ENCODE measurements around the gene MAMLD1.
A peak's percentile ranks its signal among the peaks of the same experiment; 100 is the strongest.

Gene MAMLD1

DNA sequence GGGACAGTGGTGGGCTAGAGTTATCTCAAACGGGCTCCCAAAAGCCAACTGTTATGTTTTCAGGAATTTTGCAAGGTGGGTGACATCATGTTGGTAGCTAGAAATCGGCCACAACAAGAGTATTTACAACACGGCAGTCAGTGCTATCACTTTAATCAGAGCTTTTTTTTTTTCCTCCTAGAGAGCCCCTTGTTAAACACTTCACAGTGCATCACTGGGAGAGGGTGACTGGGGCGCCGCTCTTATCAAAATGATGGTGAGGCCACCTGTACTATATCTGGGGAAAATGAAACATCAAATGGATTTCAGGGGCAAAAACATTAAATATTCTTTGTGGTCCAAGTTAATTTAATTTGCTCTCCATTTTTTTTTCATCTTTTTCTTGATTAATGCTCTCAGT, 44.9 kb downstream of the MAMLD1 start:
- no peak for DNase-seq (ENCODE audit: low read depth)

DNA sequence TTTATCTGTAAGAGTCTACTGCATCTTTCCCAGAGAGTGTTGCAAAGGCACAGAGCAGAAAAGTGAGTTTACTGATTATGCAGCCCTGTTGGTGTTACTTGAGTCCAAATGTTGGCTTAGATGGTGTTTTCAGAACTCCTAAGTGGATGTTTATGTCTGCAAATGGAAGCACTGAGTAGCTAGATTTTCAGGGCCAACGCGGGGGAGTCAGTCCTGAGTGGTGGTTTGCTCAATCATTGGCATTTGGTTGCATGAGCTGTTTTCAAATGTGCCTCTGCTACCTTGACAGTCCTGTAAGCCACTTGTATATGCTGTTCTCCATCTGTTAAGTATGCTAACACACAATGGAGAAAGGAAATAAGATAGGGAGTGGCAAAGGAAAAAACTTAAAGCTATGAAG, 45.4 kb downstream of the MAMLD1 start:
- no peak for DNase-seq (ENCODE audit: low read depth)

DNA sequence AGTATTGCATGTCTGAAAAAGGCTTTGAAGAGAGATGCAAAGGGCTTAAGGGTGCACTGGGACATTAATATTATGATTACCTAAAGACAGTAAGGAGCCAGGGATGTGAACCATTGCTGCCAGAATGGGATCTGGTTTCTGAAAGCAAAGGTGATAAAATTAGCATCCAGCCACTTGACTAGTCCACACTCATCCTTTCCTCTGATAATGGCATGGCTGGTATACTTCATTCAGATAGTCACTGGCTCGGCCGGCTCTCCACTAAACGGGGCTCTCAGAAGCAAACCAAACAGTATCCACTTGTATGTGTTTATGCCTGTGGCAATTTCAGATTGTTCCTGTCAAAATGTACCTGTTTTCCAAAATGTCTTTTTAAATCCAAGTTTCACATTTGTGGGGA, 46.4 kb downstream of the MAMLD1 start:
- no peak for DNase-seq (ENCODE audit: low read depth)

DNA sequence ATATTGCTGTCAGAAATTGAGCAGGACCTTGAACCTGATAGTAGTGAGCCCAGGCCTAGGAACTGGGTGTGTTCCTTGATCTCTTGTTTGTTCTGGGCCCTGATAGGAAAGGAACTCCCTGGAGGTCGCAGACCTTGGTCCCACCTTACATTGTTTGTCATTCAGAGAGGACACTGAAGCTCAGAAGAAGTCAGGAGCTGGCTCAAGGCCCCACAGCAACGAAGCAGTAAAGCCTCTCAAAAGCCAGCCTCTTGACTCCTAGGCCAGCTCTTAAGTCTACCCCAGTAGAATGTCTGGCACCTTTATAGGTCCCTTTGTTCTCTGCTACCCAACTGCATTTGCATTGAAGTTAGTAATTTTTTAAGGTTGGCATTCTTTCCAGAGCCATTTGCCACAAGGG, 46.8 kb downstream of the MAMLD1 start:
- no peak for DNase-seq (ENCODE audit: low read depth)

DNA sequence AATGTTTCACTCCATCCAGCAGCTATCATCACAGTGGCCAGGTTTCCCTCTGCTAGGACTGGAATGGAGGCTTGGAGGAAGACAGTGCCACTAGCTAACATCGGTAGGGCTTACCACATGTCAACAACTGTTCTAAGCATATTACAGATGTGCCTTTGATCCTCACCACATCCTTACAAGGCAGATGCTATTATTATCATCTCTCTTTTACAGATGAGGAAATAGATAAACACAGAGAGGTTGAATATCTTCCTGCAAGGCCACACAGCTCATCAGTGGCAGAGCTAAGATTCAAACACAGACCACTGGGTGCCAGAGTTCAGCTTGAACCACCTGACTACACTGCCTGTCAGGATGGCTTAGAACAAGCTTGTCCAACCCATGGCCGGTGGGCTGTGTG, 47.4 kb downstream of the MAMLD1 start:
- no peak for DNase-seq (ENCODE audit: low read depth)

DNA sequence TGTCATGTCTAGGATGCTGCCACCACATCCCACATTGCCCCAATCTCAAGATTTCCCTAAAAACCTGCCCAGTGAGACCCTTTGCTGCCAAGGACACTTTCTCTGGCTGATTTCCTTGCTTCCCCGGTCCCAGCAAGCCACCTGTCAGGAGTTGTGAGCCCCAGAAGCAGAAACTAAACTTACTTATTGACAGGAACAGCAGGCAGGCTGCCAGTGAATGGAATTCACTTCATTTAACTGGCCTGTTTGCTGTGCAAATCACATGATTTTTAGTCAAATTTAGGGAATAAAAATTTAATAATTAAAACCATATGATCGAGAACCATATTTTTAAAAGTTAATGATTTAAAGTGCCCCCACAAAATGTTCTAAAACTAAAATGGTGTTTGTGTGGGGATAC, 48.5 kb downstream of the MAMLD1 start:
- no peak for DNase-seq (ENCODE audit: low read depth)

DNA sequence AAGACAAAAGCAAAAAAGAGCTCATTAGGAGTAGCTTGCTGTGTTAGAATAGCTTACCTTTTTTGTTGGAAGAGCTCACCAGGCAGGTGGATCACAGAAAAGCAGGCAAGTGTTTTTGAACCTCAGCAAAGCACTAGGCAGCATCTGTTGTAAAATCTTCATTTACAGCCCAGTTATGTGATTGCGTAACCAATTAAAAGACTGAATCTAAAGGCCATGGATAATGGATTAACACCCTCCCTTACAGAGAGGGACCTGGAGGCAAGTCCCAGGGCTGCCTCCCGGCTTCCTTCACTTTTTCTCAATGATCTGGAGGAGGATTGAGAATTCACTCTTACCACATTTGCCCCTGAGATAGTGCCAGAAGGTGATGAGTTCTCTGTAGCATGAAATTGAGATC, 51.1 kb downstream of the MAMLD1 start:
- DNase-seq (ENCODE audit: low read depth), result no peak

DNA sequence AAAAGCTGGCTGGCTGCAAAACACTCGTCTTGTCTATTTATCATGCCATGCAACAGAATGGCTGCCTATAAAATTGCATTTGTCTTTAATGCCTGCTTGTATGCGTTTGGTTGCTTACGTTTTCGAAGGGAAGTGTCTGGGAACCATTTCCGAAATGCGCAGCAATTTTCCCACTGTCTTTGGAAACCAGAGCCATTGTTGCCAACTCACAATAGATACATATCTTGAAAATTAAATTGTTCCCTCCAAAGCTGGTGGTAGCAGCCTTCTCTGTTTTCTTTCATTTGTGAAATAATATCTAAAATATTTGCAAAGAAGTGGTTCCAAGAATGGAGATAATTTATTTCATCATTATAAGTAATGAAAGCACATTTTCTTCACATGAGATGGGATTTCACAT, 53.4 kb downstream of the MAMLD1 start:
- no peak for DNase-seq (ENCODE audit: low read depth)

DNA sequence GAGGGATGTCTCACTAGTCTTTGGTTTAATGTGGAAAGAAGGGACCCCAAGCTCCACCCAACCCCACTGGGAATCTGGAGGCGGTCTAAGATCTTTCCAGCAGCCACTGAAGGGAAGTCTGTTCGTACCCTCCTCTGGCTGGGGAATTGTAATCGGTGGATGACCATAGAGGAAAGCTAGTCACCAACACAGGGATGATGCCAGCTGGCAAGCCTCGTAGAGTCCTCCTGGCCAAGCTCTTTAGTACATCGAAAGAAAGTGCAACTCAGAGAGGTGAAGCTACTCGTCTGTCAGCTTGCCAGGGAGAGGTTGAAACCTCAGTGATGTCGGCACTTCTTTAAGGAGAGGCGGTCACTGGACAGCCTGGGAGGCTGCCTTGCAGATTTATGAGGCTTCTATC, 58.7 kb downstream of the MAMLD1 start:
- no peak for DNase-seq (ENCODE audit: low read depth)

DNA sequence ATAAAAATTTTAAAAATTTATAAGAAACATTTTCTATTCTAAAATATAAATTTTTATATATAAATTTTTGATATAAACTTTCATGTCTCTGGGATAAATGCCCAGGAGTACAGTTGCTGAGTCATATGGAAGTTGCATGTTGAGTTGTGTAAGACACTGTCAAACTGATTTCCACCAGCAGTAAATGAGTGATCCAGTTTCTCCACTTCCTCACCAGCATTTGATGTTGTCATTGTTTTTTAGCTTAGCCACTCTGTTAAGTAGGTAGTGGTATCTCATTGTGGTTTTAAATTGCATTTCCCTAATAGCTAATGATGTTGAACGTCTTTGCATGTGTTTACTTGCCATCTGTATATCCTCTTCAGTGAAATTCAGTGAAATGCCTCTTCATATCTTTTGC, 66.5 kb downstream of the MAMLD1 start:
- peak; percentile 29 for DNase-seq (ENCODE audit: low read depth)

DNA sequence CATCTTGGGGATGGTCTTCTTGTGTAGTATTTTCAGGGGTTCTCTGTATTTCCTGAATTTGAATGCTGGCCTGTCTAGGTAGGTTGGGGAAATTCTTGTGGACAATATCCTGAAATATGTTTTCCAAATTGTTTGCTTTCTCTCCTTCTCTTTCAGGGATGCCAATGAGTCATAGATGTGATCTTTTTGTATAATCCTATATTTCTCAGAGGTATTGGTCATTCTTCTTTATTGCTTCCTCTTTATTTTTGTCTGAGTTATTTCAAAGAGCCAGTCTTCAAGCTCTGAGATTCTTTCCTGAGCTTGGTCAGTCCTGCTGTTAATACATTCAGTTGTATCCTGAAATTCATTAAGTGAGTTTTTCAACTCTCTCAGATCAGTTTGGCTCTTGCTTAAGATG, 73.1 kb downstream of the MAMLD1 start:
- no peak for DNase-seq (ENCODE audit: low read depth)

DNA sequence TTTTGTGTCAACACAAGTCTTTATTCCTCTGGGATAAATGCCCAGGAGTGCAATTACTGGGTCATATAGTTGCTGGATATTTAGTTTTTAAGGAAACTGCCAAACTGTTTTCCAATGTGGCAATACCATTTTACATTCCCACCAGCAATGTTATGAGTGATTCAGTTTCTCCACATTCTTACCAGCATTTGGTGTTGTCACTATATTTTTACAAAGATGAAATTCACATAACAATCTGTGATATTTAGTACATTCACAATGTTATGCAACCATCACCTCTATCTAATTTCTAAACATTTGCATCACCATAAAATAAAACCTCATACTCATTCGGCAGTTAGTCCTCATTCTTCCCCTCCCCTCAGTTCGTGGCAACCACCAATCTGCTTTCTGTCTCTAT, 75.0 kb downstream of the MAMLD1 start:
- no peak for DNase-seq (ENCODE audit: low read depth)

DNA sequence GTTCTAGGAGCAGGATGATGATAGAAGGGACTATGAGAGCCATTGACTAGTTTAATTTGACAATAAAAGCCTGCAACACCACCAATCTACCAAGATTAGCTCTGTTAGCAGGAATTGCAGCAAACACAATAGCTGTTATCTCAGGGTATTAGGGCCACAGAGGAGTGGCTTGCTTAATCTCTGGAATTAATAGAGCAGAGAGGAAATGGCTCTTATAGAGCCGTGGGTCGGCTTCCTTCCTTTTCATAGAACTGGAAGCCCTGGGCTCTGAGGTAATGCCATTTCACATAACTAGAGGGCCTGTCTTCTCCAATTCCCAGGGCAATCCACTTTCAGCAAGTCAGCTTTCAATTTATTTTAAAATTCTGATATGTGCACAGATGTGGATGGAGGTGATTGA, 83.0 kb downstream of the MAMLD1 start:
- no peak for DNase-seq (ENCODE audit: low read depth)

DNA sequence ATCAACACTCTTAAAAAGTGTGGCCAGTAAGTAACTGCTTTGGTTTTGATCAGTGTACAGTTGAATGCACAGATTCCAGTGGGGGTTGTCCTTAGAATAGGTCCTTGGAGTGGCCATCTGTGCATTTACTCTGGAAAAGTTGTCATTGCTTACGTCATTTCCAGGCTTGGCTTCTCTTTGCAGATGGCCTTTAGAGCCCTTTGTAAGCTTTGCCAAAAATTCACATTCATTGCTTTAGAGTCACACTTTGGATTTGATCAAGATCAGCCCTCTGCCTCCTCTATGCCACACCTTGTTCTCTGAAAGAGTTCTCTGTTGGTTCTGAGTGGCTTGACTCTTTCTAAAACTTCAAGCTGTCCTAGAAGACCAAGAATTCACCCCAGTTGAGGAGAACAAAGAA, 83.9 kb downstream of the MAMLD1 start:
- no peak for DNase-seq (ENCODE audit: low read depth)

DNA sequence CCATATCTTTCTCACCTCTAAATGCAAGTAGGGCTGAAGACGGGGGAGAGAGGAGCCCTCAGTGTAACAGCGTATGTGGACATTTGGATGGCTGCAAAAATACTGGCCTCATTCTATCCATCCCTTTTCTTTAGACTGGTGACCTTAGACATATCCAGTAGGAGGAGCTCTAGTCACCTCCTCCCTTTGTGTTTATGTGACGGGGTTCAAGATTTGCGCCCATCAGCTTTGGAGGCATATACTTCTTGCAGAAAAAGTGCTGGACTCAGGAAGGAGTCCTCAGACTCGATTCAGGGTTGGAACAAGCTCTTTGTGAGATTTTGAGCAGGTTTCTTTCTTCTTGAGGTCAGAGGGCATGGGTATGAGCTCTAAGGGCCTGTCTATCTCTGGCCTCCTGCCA, 86.2 kb downstream of the MAMLD1 start:
- DNase-seq (ENCODE audit: low read depth), result no peak

DNA sequence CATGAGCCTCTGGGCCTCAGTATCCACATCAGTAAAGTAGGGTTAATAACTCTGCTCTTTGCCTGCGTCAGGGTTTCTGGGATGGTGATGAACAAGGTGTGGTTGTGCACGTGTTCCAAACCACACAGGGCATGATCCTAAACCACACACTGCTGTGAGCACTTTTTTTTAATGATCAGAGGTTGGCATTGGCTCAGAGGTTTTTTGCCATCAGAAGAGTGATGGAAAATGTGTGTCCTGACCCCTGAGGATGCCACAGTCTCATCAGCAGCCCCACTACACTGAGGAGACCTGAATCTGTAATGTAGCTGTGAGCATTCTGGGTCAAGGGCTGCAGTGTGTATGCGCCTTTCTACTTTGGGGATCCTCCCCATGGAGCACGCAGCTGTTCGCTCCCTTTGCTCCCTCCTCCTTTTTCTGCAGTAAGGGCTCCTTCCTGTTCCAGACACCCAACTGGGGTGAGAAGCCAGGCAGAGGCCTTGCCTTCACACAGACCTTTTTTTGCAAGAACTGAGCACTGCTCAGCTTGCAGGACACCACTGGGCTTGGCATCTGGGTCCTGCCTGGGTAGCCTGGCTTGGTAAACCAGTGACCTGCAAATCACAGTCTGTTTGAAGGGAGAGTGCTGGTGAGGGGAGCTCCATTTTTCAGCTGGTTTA, 87.5 kb downstream of the MAMLD1 start:
- DNase-seq (ENCODE audit: low read depth), result no peak

DNA sequence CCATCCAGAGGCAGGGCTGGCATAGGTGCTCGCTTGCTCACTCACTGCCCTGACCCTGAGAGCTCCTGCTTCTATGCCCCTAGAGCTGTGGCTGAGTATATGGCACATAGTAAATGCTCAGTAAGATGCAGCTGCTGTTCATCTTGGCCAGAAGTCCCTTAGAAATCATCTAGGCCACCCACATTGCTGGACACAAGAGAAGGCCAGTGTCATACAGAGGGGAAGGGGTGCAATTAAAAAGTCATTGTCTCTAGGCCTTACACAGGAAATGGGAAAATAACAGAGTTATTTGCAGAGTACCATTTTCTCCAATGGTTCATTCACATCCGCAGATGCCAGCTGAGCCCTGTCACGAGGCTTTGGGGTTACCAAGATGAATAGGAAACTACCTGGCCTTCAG, 88.8 kb downstream of the MAMLD1 start:
- no peak for DNase-seq (ENCODE audit: low read depth)

DNA sequence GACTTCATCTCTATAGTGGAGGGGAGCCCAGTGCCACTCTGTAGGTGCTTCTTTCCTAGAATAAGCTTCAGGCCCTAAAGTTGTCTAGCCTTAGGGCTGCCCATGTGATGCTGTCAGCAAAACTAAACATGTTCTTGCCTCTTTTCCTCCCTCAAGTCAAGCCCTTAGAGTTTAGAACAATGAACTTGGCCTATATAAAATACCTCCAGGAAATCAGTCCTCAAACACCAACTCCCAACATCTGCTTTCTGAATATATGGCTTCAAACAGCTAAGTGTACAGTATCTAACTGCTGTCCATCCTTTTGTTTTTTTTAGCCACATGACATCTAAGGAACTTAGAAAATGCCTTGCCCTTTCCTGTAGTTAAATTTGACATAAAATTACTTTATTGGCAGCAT, 91.0 kb downstream of the MAMLD1 start:
- DNase-seq (ENCODE audit: low read depth), result no peak

DNA sequence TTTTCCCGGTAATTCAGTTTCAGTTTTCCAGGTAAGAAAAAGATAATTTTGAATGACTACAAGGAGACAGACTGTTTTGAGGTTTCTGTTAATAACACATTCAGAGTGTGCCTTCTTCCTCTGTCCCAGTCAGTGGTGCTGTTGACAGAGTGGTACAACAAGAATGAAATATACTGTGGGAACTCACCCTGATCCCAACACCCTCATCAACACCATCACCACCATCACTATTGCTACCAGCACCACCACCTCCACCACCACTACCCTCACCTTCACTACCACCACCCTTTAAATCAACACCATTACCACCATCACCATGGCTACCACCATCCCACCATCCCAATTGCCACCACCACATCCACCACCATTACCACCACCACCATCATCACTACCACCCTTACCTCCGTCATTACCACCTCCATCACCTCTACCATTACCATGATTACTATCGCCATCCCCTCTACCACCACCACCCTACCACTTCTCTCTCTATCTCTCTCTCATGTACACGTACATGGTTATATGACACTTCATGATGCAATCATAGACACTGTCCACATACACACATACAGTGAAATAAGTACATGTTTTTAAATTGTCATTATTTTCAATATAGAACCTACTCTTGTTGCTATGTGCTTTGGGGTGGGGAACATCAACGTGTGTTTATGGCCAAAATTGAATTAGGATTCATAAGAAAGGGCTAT, 91.5 kb downstream of the MAMLD1 start:
- DNase-seq (ENCODE audit: low read depth), result no peak

DNA sequence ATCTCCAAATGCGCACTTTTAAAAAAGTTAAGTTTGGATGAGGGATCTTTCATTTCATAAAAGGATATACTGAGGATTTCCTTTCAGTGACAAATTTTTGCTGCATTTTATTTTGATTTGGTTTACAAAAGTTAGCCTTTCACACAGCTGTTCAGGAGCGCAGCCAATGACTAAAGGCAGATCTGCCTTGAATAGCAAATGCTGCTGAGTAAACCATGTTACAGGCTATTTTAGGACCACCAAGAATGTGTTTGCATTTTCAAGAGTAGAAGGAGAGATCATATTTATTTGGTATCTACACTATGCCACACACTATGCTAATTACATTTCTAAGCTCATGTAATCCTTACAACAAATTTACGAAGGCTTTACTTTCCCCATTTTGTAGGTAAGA, 92.1 kb downstream of the MAMLD1 start:
- DNase-seq (ENCODE audit: low read depth), result no peak

DNA sequence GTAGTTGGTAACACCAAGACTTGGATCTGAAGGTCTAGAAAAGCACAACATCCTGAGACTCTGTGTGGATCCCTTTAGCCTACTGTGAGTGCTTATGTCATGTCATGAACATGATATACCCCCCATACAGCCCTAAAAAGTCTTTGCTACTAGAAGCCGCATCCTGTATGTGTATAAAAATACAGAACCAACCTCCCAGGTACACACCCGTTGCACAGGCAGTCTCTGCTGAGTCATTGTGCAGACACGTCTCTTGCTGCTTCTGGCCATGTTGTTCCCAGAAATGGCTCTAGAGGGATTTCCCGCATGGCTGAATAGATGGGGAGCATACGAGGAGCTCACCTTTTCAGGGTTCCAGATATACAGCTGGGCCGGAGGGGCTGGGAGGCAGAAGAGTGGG, 93.3 kb downstream of the MAMLD1 start:
- DNase-seq (ENCODE audit: low read depth), result no peak

DNA sequence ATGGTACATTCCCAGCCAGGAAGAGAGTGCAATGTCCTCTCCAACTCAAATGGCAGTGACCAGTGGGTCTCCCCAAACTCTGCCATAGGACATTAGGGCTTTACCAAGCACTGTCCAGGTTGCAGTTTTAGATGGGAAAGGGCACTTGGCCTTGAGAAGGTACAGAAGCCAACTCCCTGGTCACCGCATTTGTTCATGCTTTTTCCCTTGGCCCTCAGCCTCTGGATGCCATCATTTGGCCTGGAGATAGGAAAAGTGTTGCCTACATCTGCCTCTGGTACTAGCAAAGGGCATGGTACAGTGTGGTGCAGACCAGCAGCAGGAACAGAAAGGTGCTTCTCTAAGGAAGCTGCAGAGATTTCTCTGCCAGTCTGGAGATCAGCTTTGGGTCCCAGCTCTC, 93.8 kb downstream of the MAMLD1 start:
- DNase-seq (ENCODE audit: low read depth), result no peak

DNA sequence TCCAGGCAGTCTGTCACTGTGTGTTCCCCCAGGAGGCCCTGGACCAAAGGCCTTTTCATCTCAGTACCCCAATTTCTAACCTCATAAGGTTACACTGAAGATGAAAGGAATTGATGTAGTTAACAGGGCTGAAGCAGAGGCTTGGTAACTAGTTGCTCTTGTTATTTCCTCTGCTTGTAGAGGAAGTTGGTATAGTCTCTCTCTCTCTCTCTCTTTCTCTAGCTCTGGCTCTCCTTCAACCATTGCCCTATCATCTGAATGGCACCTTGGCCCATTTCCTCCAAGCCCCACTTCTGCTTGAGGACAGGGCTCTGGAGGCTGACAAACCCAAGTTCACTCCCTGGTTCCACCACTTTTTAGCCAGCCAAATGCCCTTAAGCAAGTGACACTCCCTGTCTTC, 96.1 kb downstream of the MAMLD1 start:
- no peak for DNase-seq (ENCODE audit: low read depth)

DNA sequence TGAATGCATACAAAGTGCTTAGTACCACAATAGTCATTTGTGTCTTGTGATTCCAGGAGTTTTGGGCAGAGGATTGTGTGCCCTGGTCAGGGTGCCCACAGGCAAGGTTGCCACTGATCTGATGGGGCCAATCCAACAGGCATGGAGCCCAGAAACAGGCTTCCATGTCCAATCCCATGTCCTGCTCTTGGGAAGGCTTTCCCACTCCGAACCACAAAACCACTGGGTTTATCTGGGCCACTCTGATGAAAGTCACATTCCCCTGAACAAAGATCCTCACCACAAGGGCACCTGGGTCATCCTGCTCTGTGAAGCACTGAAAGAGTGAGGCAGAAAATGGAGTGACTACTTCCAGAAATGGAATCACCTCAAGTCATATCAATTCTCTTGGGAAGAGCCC, 96.9 kb downstream of the MAMLD1 start:
- DNase-seq (ENCODE audit: low read depth), result no peak

Measured in fibroblast of the conjunctiva (primary cell).